Endodermal cell (in vitro differentiated cells): ENCODE data around the gene C1orf35. TPM values are rescaled to one million over a fixed set of nuclear protein-coding genes. Genes with fewer than 3 reads are reported as not detected.

ENCODE experiments used
- DNase-seq: peaks from one replicate; pipeline ENCODE4 v3.0.0-alpha.2; 2017
- H3K27ac ChIP-seq: 2 replicates; pipeline ENCODE4 v1.5.1; 2013; ENCODE audit warnings: mild to moderate bottlenecking, low read depth, low read length, moderate library complexity
- H3K27me3 ChIP-seq: 2 replicates; pipeline ENCODE4 v1.6.1; 2013; ENCODE audit warnings: mild to moderate bottlenecking, low read length, moderate library complexity; ENCODE audit not compliant: insufficient read depth, control insufficient read depth, poor library complexity, severe bottlenecking
- H3K36me3 ChIP-seq: 2 replicates; pipeline ENCODE4 v1.7.0; 2013; ENCODE audit warnings: mild to moderate bottlenecking, low read length, moderate library complexity; ENCODE audit not compliant: control insufficient read depth, insufficient read depth
- H3K4me1 ChIP-seq: one replicate; pipeline ENCODE4 v1.7.0; 2013; ENCODE audit warnings: low read length; ENCODE audit not compliant: control insufficient read depth, insufficient read depth
- H3K4me3 ChIP-seq: 2 replicates; pipeline ENCODE4 v1.5.1; 2013; ENCODE audit warnings: mild to moderate bottlenecking, low read length, moderate library complexity
- H3K9ac ChIP-seq: 2 replicates; pipeline ENCODE4 v1.6.1; 2013; ENCODE audit warnings: mild to moderate bottlenecking, low read length, moderate library complexity; ENCODE audit not compliant: poor library complexity, severe bottlenecking; ENCODE audit errors: extremely low read depth
- H3K9me3 ChIP-seq: 2 replicates; pipeline ENCODE4 v1.6.1; 2013; ENCODE audit warnings: mild to moderate bottlenecking, low read length, moderate library complexity; ENCODE audit not compliant: control insufficient read depth
- H3K27ac Mint-ChIP-seq: 2 replicates; pipeline ENCODE4 v1.8.0; 2020; ENCODE audit warnings: mixed read lengths
- H3K27me3 Mint-ChIP-seq: 2 replicates; pipeline ENCODE4 v1.8.0; 2021; ENCODE audit warnings: mild to moderate bottlenecking, mixed read lengths; ENCODE audit not compliant: insufficient read depth
- H3K36me3 Mint-ChIP-seq: 2 replicates; pipeline ENCODE4 v1.8.0; 2020; ENCODE audit warnings: low read depth, mixed read lengths
- H3K4me1 Mint-ChIP-seq: 2 replicates; pipeline ENCODE4 v1.8.0; 2020; ENCODE audit warnings: mixed read lengths
- H3K4me3 Mint-ChIP-seq: 2 replicates; pipeline ENCODE4 v1.8.0; 2020; ENCODE audit warnings: mild to moderate bottlenecking, moderate library complexity, mixed read lengths
- H3K9me3 Mint-ChIP-seq: 2 replicates; pipeline ENCODE4 v1.8.0; 2020; ENCODE audit warnings: mild to moderate bottlenecking, mixed read lengths
- CTCF ChIP-seq: fragments of 200-600 bp; sonication (generic); conservative IDR thresholded peaks from 2 replicates; pipeline ENCODE4 v1.5.0; 2021; ENCODE audit warnings: antibody characterized with exemption, mild to moderate bottlenecking
- WGBS, 2 experiments: methylation state at CpG; one replicate each; pipeline versions ENCODE4 v1.1.5 to v1.1.7; 2013; ENCODE audit warnings: missing lambda C conversion rate in 2 of 2, mixed read lengths in 1 of 2; ENCODE audit not compliant: insufficient coverage in 1 of 2, insufficient read length in 1 of 2; 5-methylcytosine and 5-hydroxymethylcytosine counted together
- total RNA-seq, 2 donors: library from RNA; stranded (reverse); fragmentation: NEBNext Ultra II Directional in 1 of 2; extraction: Animal tissue kit (Norgen Biotek cat#: 25700) in 1 of 2; gene quantifications; 2 replicates in 1 of 2; 3 replicates in 1 of 2; pipeline ENCODE4 v1.2.1, GENCODE V29; 2021

Gene C1orf35
- total RNA-seq, 2 donors from 2014 or later: 31.6 to 34.0 TPM

- Histone ChIP-seq H3K9ac (no peak overlapping the region), H3K27ac (no peak overlapping the region), H3K4me3 (no peak overlapping the region), H3K9me3 (no peaks in the 10 kb centered on the region), H3K27me3 (no peaks in the 10 kb centered on the region), H3K36me3 (peaks cover 3% of the 10 kb centered on the region), H3K4me1 (peaks cover 3% of the 10 kb centered on the region)
- Mint-ChIP-seq H3K36me3 (no peaks in the 10 kb centered on the region), H3K9me3 (no peaks in the 10 kb centered on the region), H3K4me3 (no peak overlapping the region), H3K27ac (no peak overlapping the region), H3K27me3 (no peaks in the 10 kb centered on the region), H3K4me1 (no peaks in the 10 kb centered on the region)
- no peak for DNase-seq
- no peak for TF ChIP-seq CTCF
- 90 to 92% methylated on average over 8 to 18 of the region's 18 CpGs for WGBS, 2 experiments
Observed at GRCh38 chr1:228148196-228148861, 45.2 kb upstream of the C1orf35 start.

- H3K27ac Mint-ChIP-seq: no peak overlapping the region
- 92% methylated on average over 2 to 4 of the region's 4 CpGs for WGBS, 2 experiments
- no peaks in the 10 kb centered on the region for H3K9me3 ChIP-seq
- no peaks in the 10 kb centered on the region for H3K36me3 Mint-ChIP-seq
- no peak for DNase-seq
- no peaks in the 10 kb centered on the region for H3K4me1 Mint-ChIP-seq
- no peaks in the 10 kb centered on the region for H3K9me3 Mint-ChIP-seq
- H3K36me3 ChIP-seq: peaks cover 3% of the 10 kb centered on the region
- H3K27ac ChIP-seq: no peak overlapping the region
- no peaks in the 10 kb centered on the region for H3K27me3 ChIP-seq
- no peak overlapping the region for H3K9ac ChIP-seq
- peaks cover 3% of the 10 kb centered on the region for H3K4me1 ChIP-seq
- TF ChIP-seq CTCF: no peak
- no peak overlapping the region for H3K4me3 ChIP-seq
- H3K4me3 Mint-ChIP-seq: no peak overlapping the region
- no peaks in the 10 kb centered on the region for H3K27me3 Mint-ChIP-seq
Observed at GRCh38 chr1:228147768-228148167, 44.6 kb upstream of the C1orf35 start.

GRCh38 chr1:228147151-228147693 lies 44.1 kb upstream of the C1orf35 start:
- 95 to 96% methylated on average over 12 to 20 of the region's 20 CpGs for WGBS, 2 experiments
- no peaks in the 10 kb centered on the region for H3K4me1 Mint-ChIP-seq

More at GRCh38 chr1:228147151-228147693, 44.1 kb upstream of the C1orf35 start:
- no peak for TF ChIP-seq CTCF
- Histone ChIP-seq H3K27me3 (no peaks in the 10 kb centered on the region), H3K27ac (no peak overlapping the region), H3K9me3 (no peaks in the 10 kb centered on the region), H3K36me3 (peaks cover 4% of the 10 kb centered on the region), H3K4me3 (no peak overlapping the region), H3K4me1 (peaks cover 3% of the 10 kb centered on the region), H3K9ac (no peak overlapping the region)
- no peaks in the 10 kb centered on the region for H3K27me3 Mint-ChIP-seq
- no peaks in the 10 kb centered on the region for H3K9me3 Mint-ChIP-seq
- H3K36me3 Mint-ChIP-seq: no peaks in the 10 kb centered on the region
- DNase-seq: no peak
- no peak overlapping the region for H3K27ac Mint-ChIP-seq
- no peak overlapping the region for H3K4me3 Mint-ChIP-seq
